Coronary artery (tissue), 2 donors: ENCODE measurements around the gene EPHX1.

Source experiments
- DNase-seq: peaks from one replicate; pipeline ENCODE4 v3.0.0-alpha.2; 2017; ENCODE audit warnings: low spot score
- H3K27ac ChIP-seq, 2 donors: fragments of 200-600 bp; sonication (generic); one replicate each; pipeline ENCODE4 v1.5.1; 2016 to 2019
- H3K4me3 ChIP-seq: fragments of 200-600 bp; sonication (generic); 2 replicates; pipeline ENCODE4 v1.5.1; 2016; ENCODE audit warnings: mild to moderate bottlenecking, moderate library complexity
- CTCF ChIP-seq: fragments of 200-600 bp; sonication (generic); IDR thresholded peaks from one replicate; pipeline ENCODE4 v1.5.1; 2019; ENCODE audit warnings: antibody characterized with exemption

Gene EPHX1

GRCh38 chr1:225772323-225772768 lies 37.6 kb upstream of the EPHX1 start:
- H3K4me3 ChIP-seq = no peak overlapping the region
- peak; percentile 88 for DNase-seq
- peak overlapping the region in 1 of 2 donors; percentile 40 for H3K27ac ChIP-seq
- peak; percentile 86 for TF ChIP-seq CTCF

- TF ChIP-seq CTCF = no peak
- Histone ChIP-seq H3K4me3 (no peak overlapping the region), H3K27ac (no peak overlapping the region)
- no peak for DNase-seq
Measured at GRCh38 chr1:225772848-225773247, 37.1 kb upstream of the EPHX1 start.

- no peak for DNase-seq
- H3K4me3 ChIP-seq = no peak overlapping the region
- no peak for TF ChIP-seq CTCF
- no peak overlapping the region for H3K27ac ChIP-seq
Measured at GRCh38 chr1:225774281-225775147, 35.4 kb upstream of the EPHX1 start.

- Histone ChIP-seq H3K4me3 (no peak overlapping the region), H3K27ac (no peak overlapping the region)
- no peak for TF ChIP-seq CTCF
- DNase-seq = no peak
Measured at GRCh38 chr1:225776294-225776693, 33.6 kb upstream of the EPHX1 start.

GRCh38 chr1:225777058-225777582 lies 32.8 kb upstream of the EPHX1 start:
- no peak for DNase-seq
- Histone ChIP-seq H3K27ac (peak overlapping the region; percentile 83 to 97), H3K4me3 (peak overlapping the region; percentile 95)
- TF ChIP-seq CTCF = no peak

- H3K27ac ChIP-seq = peak within 1 kb of the TSS; percentile 83 to 97
- peak; percentile 65 for TF ChIP-seq CTCF
- peak within 1 kb of the TSS; percentile 95 for H3K4me3 ChIP-seq
- DNase-seq = peak; percentile 99
Measured at GRCh38 chr1:225777583-225778336, 32.2 kb upstream of the EPHX1 start, which contains the start of gene SRP9. TSS of gene SRP9 (plus strand) at chr1:225777826. CDS start at chr1:225777941, 115 bp downstream.
